ENCODE measurements around the gene ANKEF1. TPM values are rescaled to one million over a fixed set of nuclear protein-coding genes. Genes with fewer than 3 reads are reported as not detected.

Gene ANKEF1
- total RNA-seq, 6 donors from 2014 or later, result 1.0 to 7.5 (median 3.5) TPM

DNA sequence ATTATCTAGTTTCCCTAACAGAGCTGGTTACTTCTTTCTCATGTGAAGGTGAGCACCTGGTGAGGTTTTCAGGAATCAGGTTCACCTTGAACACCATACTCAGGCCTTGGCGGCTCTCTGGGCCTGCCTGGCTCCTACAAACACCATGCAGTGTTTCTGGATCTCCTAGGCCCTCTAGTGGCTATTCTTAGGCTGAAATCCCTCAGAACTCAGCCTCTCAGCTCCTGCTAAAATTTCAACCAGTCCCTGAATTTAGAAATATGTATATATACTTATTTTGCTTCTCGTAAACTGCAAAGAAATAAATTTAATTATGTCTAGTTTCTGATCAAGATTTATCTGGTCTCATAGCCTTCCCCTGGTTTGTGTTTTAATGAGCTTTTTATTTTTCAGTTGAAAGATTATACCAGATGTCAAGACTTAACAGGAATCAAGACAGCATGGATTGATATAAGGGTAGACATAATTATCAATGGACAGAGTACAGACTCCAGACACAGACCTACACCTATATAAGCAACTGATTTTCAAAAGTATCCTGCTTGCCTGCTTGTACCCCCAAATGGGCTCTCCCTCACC lies 55.9 kb downstream of the ANKEF1 start:
- Histone ChIP-seq H3K27ac (no peak overlapping the region), H3K9me3 (no peaks in the 10 kb centered on the region), H3K27me3 (no peaks in the 10 kb centered on the region), H3K4me1 (no peaks in the 10 kb centered on the region), H3K4me3 (no peak overlapping the region), H3K36me3 (no peaks in the 10 kb centered on the region)
- ATAC-seq (ENCODE audit: low FRiP score in 2 of 2) (peak; percentile 68 to 88), DNase-seq (peak in 1 of 2 donors; percentile 57)
- TF ChIP-seq CTCF (IDR thresholded peaks at IDR 0.05) (peak; percentile 14 to 71 (median 56)), POLR2AphosphoS5 (IDR thresholded peaks at IDR 0.05) (no peak), POLR2A (IDR thresholded peaks at IDR 0.05) (no peak), EP300 (IDR thresholded peaks at IDR 0.05) (no peak)
- 31 to 34% methylated on average over 2 of the region's 2 CpGs for WGBS, 2 donors

GRCh38 chr20:10093087-10093591 lies 58.4 kb downstream of the ANKEF1 start:
- no peak for TF ChIP-seq POLR2AphosphoS5 (IDR thresholded peaks at IDR 0.05)
- no peak for TF ChIP-seq POLR2A (IDR thresholded peaks at IDR 0.05)
- TF ChIP-seq CTCF (IDR thresholded peaks at IDR 0.05), result no peak
- TF ChIP-seq EP300 (IDR thresholded peaks at IDR 0.05), result no peak
- no peaks in the 10 kb centered on the region for H3K9me3 ChIP-seq
- no peaks in the 10 kb centered on the region for H3K27me3 ChIP-seq
- H3K4me3 ChIP-seq, result no peak overlapping the region
- no peaks in the 10 kb centered on the region for H3K4me1 ChIP-seq
- 79 to 82% methylated on average over 2 of the region's 2 CpGs for WGBS, 2 donors
- no peaks in the 10 kb centered on the region for H3K36me3 ChIP-seq
- no peak overlapping the region for H3K27ac ChIP-seq
- no peak for DNase-seq
- no peak for ATAC-seq (ENCODE audit: low FRiP score in 2 of 2)

- Histone ChIP-seq H3K4me3 (no peak overlapping the region), H3K27me3 (no peaks in the 10 kb centered on the region), H3K4me1 (no peaks in the 10 kb centered on the region), H3K27ac (no peak overlapping the region), H3K9me3 (no peaks in the 10 kb centered on the region), H3K36me3 (no peaks in the 10 kb centered on the region)
- WGBS, 2 donors, result 80 to 89% methylated on average over 5 of the region's 5 CpGs
- DNase-seq, result no peak
- TF ChIP-seq POLR2A (IDR thresholded peaks at IDR 0.05) (no peak), EP300 (IDR thresholded peaks at IDR 0.05) (no peak), CTCF (IDR thresholded peaks at IDR 0.05) (no peak), POLR2AphosphoS5 (IDR thresholded peaks at IDR 0.05) (no peak)
- ATAC-seq (ENCODE audit: low FRiP score in 2 of 2), result no peak
Observed at GRCh38 chr20:10094566-10095173, 59.9 kb downstream of the ANKEF1 start.

GRCh38 chr20:10096790-10097189 lies 62.0 kb downstream of the ANKEF1 start:
- WGBS, 2 donors, result 91 to 97% methylated on average over 3 of the region's 3 CpGs
- no peaks in the 10 kb centered on the region for H3K9me3 ChIP-seq
- no peaks in the 10 kb centered on the region for H3K27me3 ChIP-seq
- no peak overlapping the region for H3K4me3 ChIP-seq
- no peak for DNase-seq
- H3K36me3 ChIP-seq, result no peaks in the 10 kb centered on the region
- TF ChIP-seq POLR2AphosphoS5 (IDR thresholded peaks at IDR 0.05), result no peak
- TF ChIP-seq EP300 (IDR thresholded peaks at IDR 0.05), result no peak
- TF ChIP-seq CTCF (IDR thresholded peaks at IDR 0.05), result no peak
- TF ChIP-seq POLR2A (IDR thresholded peaks at IDR 0.05), result no peak
- no peak overlapping the region for H3K27ac ChIP-seq
- no peaks in the 10 kb centered on the region for H3K4me1 ChIP-seq
- no peak for ATAC-seq (ENCODE audit: low FRiP score in 2 of 2)

- Histone ChIP-seq H3K27ac (no peak overlapping the region), H3K36me3 (no peaks in the 10 kb centered on the region), H3K4me3 (no peak overlapping the region), H3K9me3 (no peaks in the 10 kb centered on the region), H3K4me1 (no peaks in the 10 kb centered on the region), H3K27me3 (no peaks in the 10 kb centered on the region)
- ATAC-seq (ENCODE audit: low FRiP score in 2 of 2) (no peak), DNase-seq (no peak)
- no peak for TF ChIP-seq CTCF (IDR thresholded peaks at IDR 0.05)
- no peak for TF ChIP-seq POLR2AphosphoS5 (IDR thresholded peaks at IDR 0.05)
- TF ChIP-seq POLR2A (IDR thresholded peaks at IDR 0.05), result no peak
- no peak for TF ChIP-seq EP300 (IDR thresholded peaks at IDR 0.05)
Observed at GRCh38 chr20:10105046-10105445, 70.3 kb downstream of the ANKEF1 start.

Measured in upper lobe of left lung (tissue), 6 donors.